ENCODE measurements around the gene CSNK2A3.

DNA sequence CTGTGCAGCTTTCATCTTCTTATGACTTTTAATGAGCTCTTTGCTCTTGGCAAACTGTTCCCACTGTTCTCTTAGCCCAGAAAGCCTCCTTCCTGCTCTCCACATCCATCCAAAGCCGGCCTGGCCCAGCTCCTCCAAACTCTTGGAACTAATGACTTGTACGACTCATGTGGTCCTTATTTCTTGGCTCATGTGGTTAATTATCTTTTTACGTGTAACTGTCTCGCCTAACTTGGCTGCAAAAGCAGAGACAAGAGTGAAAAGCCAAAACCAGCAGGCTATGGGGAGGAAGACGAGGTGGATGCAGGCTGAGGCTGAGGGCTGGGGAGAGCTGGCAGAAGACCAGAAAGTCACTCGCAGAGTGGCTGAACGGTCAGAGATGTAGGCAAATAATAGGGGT lies 5.5 kb downstream of the CSNK2A3 start:
- TF ChIP-seq POLR2AphosphoS5 (IDR thresholded peaks at IDR 0.05; ENCODE audit: low read depth, low read length) = no peak
- TF ChIP-seq, protein P1, sequence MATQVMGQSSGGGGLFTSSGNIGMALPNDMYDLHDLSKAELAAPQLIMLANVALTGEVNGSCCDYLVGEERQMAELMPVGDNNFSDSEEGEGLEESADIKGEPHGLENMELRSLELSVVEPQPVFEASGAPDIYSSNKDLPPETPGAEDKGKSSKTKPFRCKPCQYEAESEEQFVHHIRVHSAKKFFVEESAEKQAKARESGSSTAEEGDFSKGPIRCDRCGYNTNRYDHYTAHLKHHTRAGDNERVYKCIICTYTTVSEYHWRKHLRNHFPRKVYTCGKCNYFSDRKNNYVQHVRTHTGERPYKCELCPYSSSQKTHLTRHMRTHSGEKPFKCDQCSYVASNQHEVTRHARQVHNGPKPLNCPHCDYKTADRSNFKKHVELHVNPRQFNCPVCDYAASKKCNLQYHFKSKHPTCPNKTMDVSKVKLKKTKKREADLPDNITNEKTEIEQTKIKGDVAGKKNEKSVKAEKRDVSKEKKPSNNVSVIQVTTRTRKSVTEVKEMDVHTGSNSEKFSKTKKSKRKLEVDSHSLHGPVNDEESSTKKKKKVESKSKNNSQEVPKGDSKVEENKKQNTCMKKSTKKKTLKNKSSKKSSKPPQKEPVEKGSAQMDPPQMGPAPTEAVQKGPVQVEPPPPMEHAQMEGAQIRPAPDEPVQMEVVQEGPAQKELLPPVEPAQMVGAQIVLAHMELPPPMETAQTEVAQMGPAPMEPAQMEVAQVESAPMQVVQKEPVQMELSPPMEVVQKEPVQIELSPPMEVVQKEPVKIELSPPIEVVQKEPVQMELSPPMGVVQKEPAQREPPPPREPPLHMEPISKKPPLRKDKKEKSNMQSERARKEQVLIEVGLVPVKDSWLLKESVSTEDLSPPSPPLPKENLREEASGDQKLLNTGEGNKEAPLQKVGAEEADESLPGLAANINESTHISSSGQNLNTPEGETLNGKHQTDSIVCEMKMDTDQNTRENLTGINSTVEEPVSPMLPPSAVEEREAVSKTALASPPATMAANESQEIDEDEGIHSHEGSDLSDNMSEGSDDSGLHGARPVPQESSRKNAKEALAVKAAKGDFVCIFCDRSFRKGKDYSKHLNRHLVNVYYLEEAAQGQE (IDR thresholded peaks at IDR 0.05; ENCODE audit: insufficient read depth in 1 of 2, low read depth in 2 of 2, low read length in 2 of 2) = no peak
